Tibial artery (tissue), 4 donors: ENCODE results near the gene POGK.

ENCODE experiments used
- DNase-seq, 2 donors: peaks; one replicate each; pipeline ENCODE4 v3.0.0-alpha.2; 2019
- H3K27ac ChIP-seq, 2 donors: fragments of 200-600 bp; sonication (generic) in 1 of 2; 1 replicate in 1 of 2; 2 replicates in 1 of 2; pipeline ENCODE4 v1.5.1; 2018 to 2019; ENCODE audit warnings: mild to moderate bottlenecking in 1 of 2
- H3K27me3 ChIP-seq, 2 donors: fragments of 200-600 bp; sonication (generic) in 1 of 2; one replicate each; pipeline versions ENCODE4 v1.5.1 to v1.6.0; 2016 to 2019
- H3K36me3 ChIP-seq, 3 donors: fragments of 200-600 bp; sonication (generic) in 2 of 3; one replicate each; pipeline ENCODE4 v1.5.1; 2016 to 2019; ENCODE audit warnings: mild to moderate bottlenecking in 2 of 3
- H3K4me1 ChIP-seq, 4 donors: fragments of 200-600 bp; sonication (generic) in 2 of 4; 1 replicate in 3 of 4; 2 replicates in 1 of 4; pipeline ENCODE4 v1.5.1; 2016 to 2019
- H3K4me3 ChIP-seq, 2 donors: fragments of 200-600 bp; sonication (generic) in 1 of 2; 1 replicate in 1 of 2; 2 replicates in 1 of 2; pipeline ENCODE4 v1.5.1; 2018 to 2019; ENCODE audit warnings: mild to moderate bottlenecking in 2 of 2
- H3K9me3 ChIP-seq, 3 donors: fragments of 200-600 bp; sonication (generic) in 1 of 3; one replicate each; pipeline ENCODE4 v1.5.1; 2016 to 2019
- CTCF ChIP-seq, 2 experiments: fragments of 200-600 bp in 1 of 2; fragments of 450-650 bp in 1 of 2; IDR thresholded peaks; one replicate each; pipeline ENCODE4 v1.5.1; 2017 to 2019; ENCODE audit warnings: antibody characterized with exemption in 2 of 2, mild to moderate bottlenecking in 1 of 2, moderate library complexity in 1 of 2
- intact Hi-C: fragments of 100-400 bp; cut with DNase I; formaldehyde crosslinking; loops from one replicate; pipeline ENCODE4 v1.15.0; 2023; ENCODE audit warnings: low total_unique reads

Gene POGK

GRCh38 chr1:166905900-166906299 lies 66.6 kb downstream of the POGK start:
- DNase-seq, result no peak
- H3K27ac ChIP-seq, result peak overlapping the region; percentile 22 to 50
- intact Hi-C loops, result loop anchor here (5.0 kb wide), 1 partner anchor 151 kb away; no protein-coding TSS in a partner anchor

More at GRCh38 chr1:166905900-166906299, 66.6 kb downstream of the POGK start:
- Histone ChIP-seq H3K9me3 (no peaks in the 10 kb centered on the region), H3K27me3 (no peaks in the 10 kb centered on the region), H3K4me1 (peaks cover 0 to 25% (median 7%) of the 10 kb centered on the region in 4 donors), H3K4me3 (no peak overlapping the region), H3K36me3 (no peaks in the 10 kb centered on the region)
- no peak for TF ChIP-seq CTCF (IDR thresholded peaks at IDR 0.05)
